Nephron (organoid): ENCODE measurements around the gene PLD5.

Experiments used
- H3K27ac Mint-ChIP-seq, 3 experiments: 2 replicates each; pipeline ENCODE4 v1.8.0; 2020; ENCODE audit warnings: mixed read lengths in 3 of 3, mild to moderate bottlenecking in 2 of 3, moderate library complexity in 1 of 3
- H3K27me3 Mint-ChIP-seq: 2 replicates; pipeline ENCODE4 v1.8.0; 2021; ENCODE audit warnings: low read depth, mild to moderate bottlenecking, moderate library complexity, mixed read lengths
- H3K36me3 Mint-ChIP-seq: 2 replicates; pipeline ENCODE4 v1.8.0; 2020; ENCODE audit warnings: low read depth, mixed read lengths
- H3K4me1 Mint-ChIP-seq: 2 replicates; pipeline ENCODE4 v1.8.0; 2020; ENCODE audit warnings: mixed read lengths
- H3K4me3 Mint-ChIP-seq, 3 experiments: 2 replicates each; pipeline ENCODE4 v1.8.0; 2020; ENCODE audit warnings: mild to moderate bottlenecking in 3 of 3, mixed read lengths in 3 of 3, moderate library complexity in 2 of 3
- H3K9me3 Mint-ChIP-seq: 2 replicates; pipeline ENCODE4 v1.8.0; 2020; ENCODE audit warnings: mixed read lengths
- CTCF ChIP-seq, 3 experiments: fragments of 200-600 bp; sonication (generic); IDR thresholded peaks; one replicate each; pipeline ENCODE4 v1.5.0; 2021; ENCODE audit warnings: antibody characterized with exemption in 3 of 3; ENCODE audit not compliant: unreplicated experiment in 3 of 3

Gene PLD5

DNA sequence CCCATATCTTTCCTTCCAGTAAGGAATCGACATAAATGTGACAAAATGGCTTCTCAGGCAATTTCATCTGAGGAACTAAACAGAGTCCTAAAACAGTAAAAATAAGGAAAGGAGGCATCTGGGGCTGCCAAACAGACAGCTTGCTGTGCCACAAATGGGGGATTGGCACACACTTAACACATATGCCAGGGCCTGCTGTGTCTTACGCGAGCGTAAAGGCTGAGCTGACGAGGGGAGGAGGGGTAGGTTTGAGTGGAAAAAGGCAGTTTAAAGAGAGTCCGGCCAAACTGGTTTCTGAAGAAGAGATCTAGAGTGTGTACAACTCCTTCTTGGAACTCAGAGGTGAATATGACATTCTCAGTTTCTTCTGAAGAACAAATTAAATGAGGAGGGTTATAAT lies 281.5 kb downstream of the PLD5 start:
- Mint-ChIP-seq H3K27ac (peak overlapping the region in 1 of 3 experiments; percentile 4), H3K27me3 (peaks cover 12% of the 10 kb centered on the region), H3K36me3 (no peaks in the 10 kb centered on the region), H3K4me1 (peaks cover 4% of the 10 kb centered on the region), H3K9me3 (no peaks in the 10 kb centered on the region), H3K4me3 (no peak overlapping the region)
- no peak for TF ChIP-seq CTCF (IDR thresholded peaks at IDR 0.05; ENCODE audit: unreplicated experiment in 3 of 3)

- Mint-ChIP-seq H3K4me1 (peaks cover 4% of the 10 kb centered on the region), H3K36me3 (no peaks in the 10 kb centered on the region), H3K4me3 (no peak overlapping the region), H3K27ac (no peak overlapping the region), H3K9me3 (no peaks in the 10 kb centered on the region), H3K27me3 (peaks cover 12% of the 10 kb centered on the region)
- TF ChIP-seq CTCF (IDR thresholded peaks at IDR 0.05; ENCODE audit: unreplicated experiment in 3 of 3), result no peak
These were observed 282.6 kb downstream of the PLD5 start for GRCh38 chr1:242241936-242242335.

DNA sequence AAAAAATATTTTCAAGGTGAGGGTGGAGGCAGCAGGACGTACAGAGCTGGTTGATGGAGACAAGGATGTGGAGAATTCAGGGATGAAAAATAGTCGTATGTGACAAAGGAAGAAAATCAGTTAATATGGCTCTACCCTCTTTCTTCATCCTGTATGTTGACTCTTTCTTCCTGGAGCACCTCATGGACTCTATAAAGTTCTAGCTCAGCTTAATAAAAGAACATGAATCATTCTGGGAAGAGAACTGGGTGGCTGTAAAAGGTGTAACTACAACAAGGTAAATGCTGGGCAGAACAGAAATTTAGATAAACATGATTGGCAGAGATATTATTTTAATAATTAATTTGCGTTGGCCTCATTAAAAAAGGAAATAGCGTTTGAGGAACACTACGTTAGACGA lies 283.8 kb downstream of the PLD5 start:
- Mint-ChIP-seq H3K27ac (no peak overlapping the region), H3K4me1 (peaks cover 4% of the 10 kb centered on the region), H3K4me3 (no peak overlapping the region), H3K9me3 (no peaks in the 10 kb centered on the region), H3K36me3 (no peaks in the 10 kb centered on the region), H3K27me3 (peaks cover 7% of the 10 kb centered on the region)
- no peak for TF ChIP-seq CTCF (IDR thresholded peaks at IDR 0.05; ENCODE audit: unreplicated experiment in 3 of 3)

DNA sequence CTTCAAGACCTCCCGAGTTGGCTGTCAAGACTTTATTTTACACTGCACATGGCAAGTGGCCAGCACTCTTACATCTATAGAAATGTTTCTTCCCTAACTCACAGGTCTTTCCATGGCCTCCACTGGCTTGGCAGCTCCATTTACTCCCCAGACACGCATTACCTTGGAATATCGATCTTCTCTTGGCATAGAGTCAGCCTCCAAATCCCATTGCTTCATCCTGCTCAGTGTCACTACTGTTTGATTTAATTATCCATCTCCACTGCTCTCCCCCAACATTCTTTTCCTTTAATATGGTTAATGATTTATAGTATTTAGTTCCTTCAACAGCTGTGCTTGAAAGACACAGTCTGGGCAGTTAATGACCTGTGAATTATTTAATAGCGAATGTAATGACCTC lies 284.4 kb downstream of the PLD5 start:
- TF ChIP-seq CTCF (IDR thresholded peaks at IDR 0.05; ENCODE audit: unreplicated experiment in 3 of 3), result no peak
- Mint-ChIP-seq H3K27me3 (peaks cover 13% of the 10 kb centered on the region), H3K9me3 (no peaks in the 10 kb centered on the region), H3K4me3 (no peak overlapping the region), H3K27ac (no peak overlapping the region), H3K36me3 (no peaks in the 10 kb centered on the region), H3K4me1 (peaks cover 4% of the 10 kb centered on the region)

DNA sequence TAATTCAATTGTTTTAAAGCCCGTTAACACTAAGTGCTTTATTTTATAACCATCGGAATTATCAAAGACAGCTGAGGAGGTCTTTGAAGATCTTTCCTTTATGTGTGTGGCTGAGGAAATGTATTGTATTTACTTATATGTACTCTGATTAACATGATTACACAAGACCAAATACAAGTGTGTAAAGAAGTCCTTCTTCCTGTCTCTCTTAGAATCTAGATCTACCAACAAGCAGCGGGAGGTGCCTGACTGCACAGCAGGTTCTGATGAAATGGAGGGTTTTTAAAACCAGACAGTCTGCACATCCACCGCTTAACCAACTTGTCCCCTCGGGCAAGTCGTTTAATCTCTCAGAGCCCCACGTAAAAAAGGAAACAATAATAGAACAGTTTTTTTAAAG lies 285.1 kb downstream of the PLD5 start:
- H3K4me1 Mint-ChIP-seq, result peaks cover 4% of the 10 kb centered on the region
- no peaks in the 10 kb centered on the region for H3K36me3 Mint-ChIP-seq
- peaks cover 15% of the 10 kb centered on the region for H3K27me3 Mint-ChIP-seq
- TF ChIP-seq CTCF (IDR thresholded peaks at IDR 0.05; ENCODE audit: unreplicated experiment in 3 of 3), result no peak
- H3K9me3 Mint-ChIP-seq, result no peaks in the 10 kb centered on the region
- H3K27ac Mint-ChIP-seq, result no peak overlapping the region
- no peak overlapping the region for H3K4me3 Mint-ChIP-seq

- no peaks in the 10 kb centered on the region for H3K36me3 Mint-ChIP-seq
- no peaks in the 10 kb centered on the region for H3K9me3 Mint-ChIP-seq
- no peak overlapping the region for H3K27ac Mint-ChIP-seq
- peaks cover 16% of the 10 kb centered on the region for H3K27me3 Mint-ChIP-seq
- no peak overlapping the region for H3K4me3 Mint-ChIP-seq
- peaks cover 4% of the 10 kb centered on the region for H3K4me1 Mint-ChIP-seq
- TF ChIP-seq CTCF (IDR thresholded peaks at IDR 0.05; ENCODE audit: unreplicated experiment in 3 of 3), result no peak
These were observed 287.4 kb downstream of the PLD5 start for GRCh38 chr1:242237051-242237450.
